Coronary artery (tissue), 2 donors: ENCODE results near the gene GPX7.

Source experiments
- DNase-seq: peaks from one replicate; pipeline ENCODE4 v3.0.0-alpha.2; 2017; ENCODE audit warnings: low spot score
- H3K27ac ChIP-seq, 2 donors: fragments of 200-600 bp; sonication (generic); one replicate each; pipeline ENCODE4 v1.5.1; 2016 to 2019
- H3K4me3 ChIP-seq: fragments of 200-600 bp; sonication (generic); 2 replicates; pipeline ENCODE4 v1.5.1; 2016; ENCODE audit warnings: mild to moderate bottlenecking, moderate library complexity
- CTCF ChIP-seq: fragments of 200-600 bp; sonication (generic); IDR thresholded peaks from one replicate; pipeline ENCODE4 v1.5.1; 2019; ENCODE audit warnings: antibody characterized with exemption

The GPX7 gene

GRCh38 chr1:52651904-52652303, 49.7 kb downstream of the GPX7 start:
- no peak for DNase-seq
- no peak overlapping the region for H3K27ac ChIP-seq
- no peak for TF ChIP-seq CTCF
- no peak overlapping the region for H3K4me3 ChIP-seq

GRCh38 chr1:52653207-52653849, 51.2 kb downstream of the GPX7 start:
- no peak for DNase-seq
- no peak for TF ChIP-seq CTCF
- no peak overlapping the region for H3K27ac ChIP-seq
- H3K4me3 ChIP-seq = no peak overlapping the region

- no peak overlapping the region for H3K4me3 ChIP-seq
- no peak for TF ChIP-seq CTCF
- no peak for DNase-seq
- H3K27ac ChIP-seq = no peak overlapping the region
These were observed 51.9 kb downstream of the GPX7 start for GRCh38 chr1:52654063-52654462.

DNA sequence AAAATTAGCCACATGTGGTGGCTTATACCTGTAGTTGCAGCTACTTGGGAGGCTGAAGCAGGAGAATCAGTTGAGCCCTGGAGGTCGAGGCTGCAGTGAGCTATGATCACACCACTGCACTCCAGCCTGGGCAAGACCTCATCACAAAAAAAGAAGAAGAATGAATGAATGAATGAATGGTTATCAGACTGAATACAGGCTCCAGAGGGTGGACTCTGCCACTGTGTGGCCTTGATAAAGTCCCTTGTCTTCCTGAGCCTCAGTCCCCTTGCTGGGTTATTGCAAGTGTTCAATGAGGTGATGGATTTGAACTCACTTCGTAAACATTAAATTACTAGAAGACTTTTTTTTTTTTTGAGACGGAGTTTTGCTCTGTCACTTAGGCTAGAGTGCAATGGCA, 55.5 kb downstream of the GPX7 start:
- TF ChIP-seq CTCF = no peak
- H3K4me3 ChIP-seq = no peak overlapping the region
- no peak for DNase-seq
- H3K27ac ChIP-seq = no peak overlapping the region
